HG03575 (cell line): Measurements from ENCODE around the gene NUBP2.

ENCODE experiments used
- ATAC-seq: cut with Tn5 transposase; IDR thresholded peaks from one replicate; pipeline ENCODE4 v1.9.1; 2021; ENCODE audit not compliant: unreplicated experiment, insufficient number of reproducible peaks, low FRiP score; ENCODE audit errors: extremely low read depth

NUBP2 gene

GRCh38 chr16:1834096-1834495 lies 51.3 kb downstream of the NUBP2 start:
- no peak for ATAC-seq
